Mesenchymal stem cell (in vitro differentiated cells and primary cell): ENCODE results near the gene PGPEP1.
"Not testable (repeated sequence)": the region's sequence is repeated elsewhere in the genome, so short reads cannot be mapped to it uniquely, and the experiment has no call there.

Experiments used
- DNase-seq: peaks from one replicate; pipeline ENCODE4 v3.0.0-alpha.2; 2013
- H2AFZ ChIP-seq: one replicate; pipeline ENCODE4 v1.6.1; 2013; ENCODE audit warnings: low read depth, mild to moderate bottlenecking, control low read depth, inconsistent platforms, low read length, moderate library complexity
- H2AK5ac ChIP-seq: 2 replicates; pipeline ENCODE4 v1.6.1; 2013; ENCODE audit warnings: low read length, moderate library complexity, mild to moderate bottlenecking, inconsistent platforms; ENCODE audit not compliant: severe bottlenecking
- H2BK120ac ChIP-seq: one replicate; pipeline ENCODE4 v1.6.1; 2013; ENCODE audit warnings: low read depth, mild to moderate bottlenecking, inconsistent platforms, low read length, moderate library complexity
- H2BK12ac ChIP-seq, 2 experiments: one replicate each; pipeline ENCODE4 v1.6.1; 2013; ENCODE audit warnings: inconsistent platforms in 2 of 2, low read length in 2 of 2, mild to moderate bottlenecking in 2 of 2, moderate library complexity in 2 of 2, control low read depth in 1 of 2
- H2BK15ac ChIP-seq: one replicate; pipeline ENCODE4 v1.6.1; 2013; ENCODE audit warnings: mild to moderate bottlenecking, low read depth, inconsistent platforms; ENCODE audit not compliant: poor library complexity, severe bottlenecking
- H2BK5ac ChIP-seq: 2 replicates; pipeline ENCODE4 v1.6.1; 2013; ENCODE audit warnings: low read depth, mild to moderate bottlenecking, low read length, control low read depth, inconsistent platforms; ENCODE audit not compliant: poor library complexity, severe bottlenecking
- H3K14ac ChIP-seq, 2 experiments: one replicate each; pipeline ENCODE4 v1.6.1; 2013; ENCODE audit warnings: inconsistent platforms in 2 of 2, low read length in 2 of 2, control low read depth in 1 of 2, mild to moderate bottlenecking in 1 of 2, moderate library complexity in 1 of 2
- H3K18ac ChIP-seq, 2 experiments: one replicate each; pipeline ENCODE4 v1.6.1; 2013; ENCODE audit warnings: inconsistent platforms in 2 of 2, low read length in 2 of 2, control low read depth in 1 of 2, low read depth in 1 of 2, mild to moderate bottlenecking in 1 of 2
- H3K23ac ChIP-seq, 2 experiments: one replicate each; pipeline ENCODE4 v1.6.1; 2013; ENCODE audit warnings: inconsistent platforms in 2 of 2, low read length in 2 of 2, mild to moderate bottlenecking in 2 of 2, moderate library complexity in 2 of 2, control low read depth in 1 of 2
- H3K27ac ChIP-seq: 2 replicates; pipeline ENCODE4 v1.5.1; 2013; ENCODE audit warnings: mild to moderate bottlenecking, moderate library complexity, low read length, control low read depth, inconsistent platforms; ENCODE audit not compliant: poor library complexity, severe bottlenecking
- H3K27me3 ChIP-seq, 2 experiments: 2 replicates each; pipeline versions ENCODE4 v1.6.1 to v1.7.0; 2013; ENCODE audit warnings: low read length in 2 of 2, mild to moderate bottlenecking in 2 of 2, moderate library complexity in 2 of 2, control low read depth in 1 of 2, inconsistent platforms in 1 of 2; ENCODE audit not compliant: control insufficient read depth in 1 of 2, insufficient read depth in 1 of 2
- H3K36me3 ChIP-seq, 2 experiments: 2 replicates each; pipeline versions ENCODE4 v1.6.1 to v1.7.0; 2013; ENCODE audit warnings: low read length in 2 of 2, control low read depth in 1 of 2, inconsistent platforms in 1 of 2, low read depth in 1 of 2, mild to moderate bottlenecking in 1 of 2; ENCODE audit not compliant: insufficient read depth in 2 of 2, control insufficient read depth in 1 of 2
- H3K4ac ChIP-seq, 2 experiments: one replicate each; pipeline ENCODE4 v1.6.1; 2013; ENCODE audit warnings: inconsistent platforms in 2 of 2, low read length in 2 of 2, mild to moderate bottlenecking in 2 of 2, moderate library complexity in 2 of 2, control low read depth in 1 of 2, low read depth in 1 of 2
- H3K4me1 ChIP-seq: 2 replicates; pipeline ENCODE4 v1.6.1; 2013; ENCODE audit warnings: low read depth, low read length, control low read depth; ENCODE audit not compliant: control insufficient read depth, insufficient read depth
- H3K4me2 ChIP-seq: 2 replicates; pipeline ENCODE4 v1.6.1; 2013; ENCODE audit warnings: low read length, mild to moderate bottlenecking, inconsistent platforms; ENCODE audit not compliant: poor library complexity, severe bottlenecking
- H3K4me3 ChIP-seq, 2 experiments: 2 replicates each; pipeline versions ENCODE4 v1.5.1 to v1.7.0; 2013; ENCODE audit warnings: low read length in 2 of 2, mild to moderate bottlenecking in 2 of 2, control low read depth in 1 of 2, low read depth in 1 of 2; ENCODE audit not compliant: insufficient read depth in 1 of 2
- H3K79me1 ChIP-seq: replicated peaks from 2 replicates; pipeline ENCODE4 v1.6.1; 2013; ENCODE audit warnings: mild to moderate bottlenecking, control low read depth, low read length, inconsistent platforms; ENCODE audit not compliant: poor library complexity, severe bottlenecking
- H3K9ac ChIP-seq: 2 replicates; pipeline ENCODE4 v1.7.0; 2013; ENCODE audit warnings: mild to moderate bottlenecking, low read length, moderate library complexity
- H3K9me3 ChIP-seq: 2 replicates; pipeline ENCODE4 v1.7.0; 2013; ENCODE audit warnings: mild to moderate bottlenecking, low read length; ENCODE audit not compliant: control insufficient read depth
- H4K8ac ChIP-seq: one replicate; pipeline ENCODE4 v1.6.1; 2013; ENCODE audit warnings: inconsistent platforms, mild to moderate bottlenecking, low read length, moderate library complexity
- H4K91ac ChIP-seq: one replicate; pipeline ENCODE4 v1.6.1; 2013; ENCODE audit warnings: mild to moderate bottlenecking, low read length, inconsistent platforms
- WGBS: methylation state at CpG from one replicate; pipeline ENCODE4 v1.1.7; 2013; ENCODE audit warnings: mixed read lengths; 5-methylcytosine and 5-hydroxymethylcytosine counted together

PGPEP1 gene

DNA sequence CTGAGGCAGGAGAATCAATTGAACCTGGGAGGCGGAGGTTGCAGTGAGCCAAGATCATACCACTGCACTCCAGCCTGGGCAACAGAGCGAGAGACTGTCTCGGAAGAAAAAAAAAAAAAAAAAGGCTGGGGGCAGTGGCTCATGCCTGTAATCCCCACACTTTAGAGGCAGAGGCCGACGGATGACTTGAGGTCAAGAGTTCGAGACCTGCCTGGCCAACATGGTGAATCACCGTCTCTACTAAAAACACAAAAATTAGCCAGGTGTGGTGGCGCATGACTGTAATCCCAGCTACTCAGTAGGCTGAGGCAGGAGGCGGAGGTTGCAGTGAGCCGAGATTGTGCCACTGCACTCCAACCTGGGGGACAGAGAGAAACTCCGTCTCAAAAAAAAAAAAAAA lies 43.2 kb downstream of the PGPEP1 start:
- H2BK15ac ChIP-seq, H2AK5ac ChIP-seq, H3K4me3 ChIP-seq, H3K79me1 ChIP-seq, H3K23ac ChIP-seq, H3K4me2 ChIP-seq, H3K27me3 ChIP-seq, H2BK5ac ChIP-seq, H3K14ac ChIP-seq, DNase-seq, H2BK120ac ChIP-seq, H2AFZ ChIP-seq, H3K9ac ChIP-seq, H3K9me3 ChIP-seq, H4K8ac ChIP-seq, H4K91ac ChIP-seq, H3K18ac ChIP-seq: not testable (repeated sequence)
- Histone ChIP-seq H3K36me3 (peaks cover 1 to 26% of the 10 kb centered on the region in 2 experiments), H3K27ac (peak overlapping the region; percentile 36), H2BK12ac (peak overlapping the region in 1 of 2 experiments; percentile 84), H3K4me1 (peaks cover 48% of the 10 kb centered on the region), H3K4ac (peak overlapping the region in 1 of 2 experiments; percentile 15)
- 79% methylated on average over 10 of the region's 11 CpGs for WGBS

DNA sequence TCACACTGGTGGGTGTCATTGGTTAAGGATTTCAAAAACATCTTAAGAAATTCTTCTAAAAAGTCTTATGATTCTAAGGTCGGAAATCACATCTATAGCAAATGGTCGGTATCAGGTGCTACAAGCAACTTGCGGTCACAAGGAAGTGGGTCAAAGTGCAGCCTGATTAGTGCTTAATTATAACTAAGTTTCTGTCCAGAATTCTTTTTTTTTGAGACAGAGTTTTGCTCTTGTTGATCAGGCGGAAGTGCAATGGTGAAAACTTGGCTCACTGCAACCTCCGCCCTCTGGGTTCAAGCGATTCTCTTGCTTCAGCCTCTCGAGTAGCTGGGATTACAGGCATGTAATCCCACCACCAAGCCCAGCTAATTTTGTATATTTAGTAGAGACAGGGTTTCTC lies 44.4 kb downstream of the PGPEP1 start:
- no peak for DNase-seq
- Histone ChIP-seq H2BK120ac (peak overlapping the region; percentile 15), H3K4ac (no peak overlapping the region), H4K91ac (no peak overlapping the region), H3K9me3 (no peaks in the 10 kb centered on the region), H3K18ac (peak overlapping the region in 1 of 2 experiments; percentile 17), H3K27ac (peak overlapping the region; percentile 81), H3K36me3 (peaks cover 13 to 36% of the 10 kb centered on the region in 2 experiments), H2AFZ (no peak overlapping the region), H4K8ac (no peak overlapping the region), H3K27me3 (no peaks in the 10 kb centered on the region), H3K14ac (no peak overlapping the region), H3K79me1 (no peaks in the 10 kb centered on the region), H3K4me1 (peaks cover 46% of the 10 kb centered on the region), H2AK5ac (peak overlapping the region; percentile 72), H3K9ac (no peak overlapping the region), H3K23ac (no peak overlapping the region), H2BK5ac (no peak overlapping the region), H3K4me2 (no peak overlapping the region), H2BK15ac (no peak overlapping the region), H2BK12ac (peak overlapping the region in 1 of 2 experiments; percentile 68), H3K4me3 (no peak overlapping the region)
- 88% methylated on average over 7 of the region's 7 CpGs for WGBS

DNA sequence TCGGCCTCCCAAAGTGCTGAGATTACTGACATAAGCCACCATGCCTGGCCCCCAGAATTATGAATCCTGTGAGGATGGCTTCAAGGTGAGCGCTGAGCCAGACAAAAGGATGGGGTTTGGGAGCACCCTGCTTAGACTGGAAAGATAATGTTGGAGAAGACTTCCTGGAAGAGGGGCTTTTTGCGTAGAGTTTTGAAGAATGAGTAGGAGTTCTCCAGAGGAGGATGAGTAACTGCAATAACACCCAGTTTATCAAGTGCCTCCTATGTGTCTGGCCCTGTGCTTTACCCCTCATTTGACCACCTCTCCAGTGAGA lies 44.9 kb downstream of the PGPEP1 start:
- peak overlapping the region; percentile 17 to 71 for H3K18ac ChIP-seq

DNA sequence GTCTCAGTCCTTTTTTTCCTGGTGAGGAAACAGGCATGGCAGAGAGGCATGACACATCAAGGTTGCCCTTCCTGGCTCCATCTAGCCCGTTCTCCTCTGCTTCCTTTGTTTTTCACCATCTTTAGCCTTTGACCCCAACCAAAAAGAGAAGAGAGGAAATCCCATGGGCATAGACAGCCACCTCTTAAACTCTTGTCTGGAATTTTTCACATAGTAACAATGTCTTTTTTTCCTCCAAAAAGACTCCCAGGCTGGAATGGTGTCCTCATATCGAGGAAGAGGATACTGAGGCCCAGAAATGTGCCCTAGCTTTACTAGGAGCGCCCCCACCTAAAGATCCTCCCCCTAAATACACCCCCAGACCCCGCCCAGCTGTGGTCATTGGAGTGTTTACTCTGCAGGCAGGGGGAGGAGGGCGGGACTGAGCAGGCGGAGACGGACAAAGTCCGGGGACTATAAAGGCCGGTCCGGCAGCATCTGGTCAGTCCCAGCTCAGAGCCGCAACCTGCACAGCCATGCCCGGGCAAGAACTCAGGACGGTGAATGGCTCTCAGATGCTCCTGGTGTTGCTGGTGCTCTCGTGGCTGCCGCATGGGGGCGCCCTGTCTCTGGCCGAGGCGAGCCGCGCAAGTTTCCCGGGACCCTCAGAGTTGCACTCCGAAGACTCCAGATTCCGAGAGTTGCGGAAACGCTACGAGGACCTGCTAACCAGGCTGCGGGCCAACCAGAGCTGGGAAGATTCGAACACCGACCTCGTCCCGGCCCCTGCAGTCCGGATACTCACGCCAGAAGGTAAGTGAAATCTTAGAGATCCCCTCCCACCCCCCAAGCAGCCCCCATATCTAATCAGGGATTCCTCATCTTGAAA lies 45.5 kb downstream of the PGPEP1 start, which contains the start of gene GDF15:
GDF15 (plus strand) TSS at position 484 of the 868 bp plus-strand sequence; CDS start at position 516, 32 bp downstream.
- Histone ChIP-seq H3K79me1 (no peaks in the 10 kb centered on the region), H3K18ac (peak within 1 kb of the TSS; percentile 82 to 90), H2AFZ (peak within 1 kb of the TSS; percentile 36), H2AK5ac (peak within 1 kb of the TSS; percentile 89), H3K4me3 (peak within 1 kb of the TSS; percentile 56 to 78), H3K9ac (peak within 1 kb of the TSS; percentile 91), H3K9me3 (no peaks in the 10 kb centered on the region), H2BK5ac (peak within 1 kb of the TSS; percentile 60), H2BK15ac (peak within 1 kb of the TSS; percentile 97), H3K27me3 (no peaks in the 10 kb centered on the region), H4K8ac (peak within 1 kb of the TSS; percentile 72), H3K4ac (peak within 1 kb of the TSS; percentile 57 to 86), H2BK12ac (peak within 1 kb of the TSS; percentile 90 to 97), H3K36me3 (peaks cover 16 to 40% of the 10 kb centered on the region in 2 experiments), H2BK120ac (peak within 1 kb of the TSS; percentile 39), H3K14ac (peak within 1 kb of the TSS in 1 of 2 experiments; percentile 89), H3K23ac (peak within 1 kb of the TSS in 1 of 2 experiments; percentile 85), H3K4me1 (peaks cover 39% of the 10 kb centered on the region), H3K27ac (peak within 1 kb of the TSS; percentile 81), H3K4me2 (peak within 1 kb of the TSS; percentile 51), H4K91ac (peak within 1 kb of the TSS; percentile 90)
- whole genome bisulfite sequencing: 74% methylated on average over 32 of the region's 33 CpGs
- DNase-seq: peak; percentile 91

More for the DNA sequence above, 44.9 kb downstream of the PGPEP1 start:
- Histone ChIP-seq H3K27ac (peak overlapping the region; percentile 81), H3K36me3 (peaks cover 16 to 40% of the 10 kb centered on the region in 2 experiments), H3K4me3 (no peak overlapping the region), H3K23ac (no peak overlapping the region), H2BK12ac (peak overlapping the region; percentile 15 to 97), H2AFZ (no peak overlapping the region), H4K91ac (peak overlapping the region; percentile 61), H2BK15ac (peak overlapping the region; percentile 33), H2BK5ac (peak overlapping the region; percentile 60), H2AK5ac (peak overlapping the region; percentile 83), H3K79me1 (no peaks in the 10 kb centered on the region), H3K9ac (peak overlapping the region; percentile 10), H3K27me3 (no peaks in the 10 kb centered on the region), H3K4ac (peak overlapping the region; percentile 15 to 55), H3K4me1 (peaks cover 45% of the 10 kb centered on the region), H3K14ac (no peak overlapping the region), H3K9me3 (no peaks in the 10 kb centered on the region), H2BK120ac (peak overlapping the region; percentile 15), H4K8ac (peak overlapping the region; percentile 72), H3K4me2 (no peak overlapping the region)
- 61% methylated on average over 3 of the region's 3 CpGs for WGBS
- no peak for DNase-seq
